Trophoblast cell (in vitro differentiated cells and primary cell): ENCODE results near the gene ACLY.
A peak's percentile ranks its signal among the peaks of the same experiment; 100 is the strongest.
"Not testable (repeated sequence)": the region's sequence is repeated elsewhere in the genome, so short reads cannot be mapped to it uniquely, and the experiment has no call there.

Source experiments
- DNase-seq, 2 donors: peaks; one replicate each; pipeline ENCODE4 v3.0.0-alpha.2; 2016
- H2AFZ ChIP-seq: 2 replicates; pipeline ENCODE4 v1.6.1; 2013; ENCODE audit warnings: low read length, moderate library complexity, mild to moderate bottlenecking; ENCODE audit not compliant: insufficient read depth, poor library complexity
- H2AK5ac ChIP-seq: 2 replicates; pipeline ENCODE4 v1.6.1; 2013; ENCODE audit warnings: mild to moderate bottlenecking, low read length
- H2BK120ac ChIP-seq: 2 replicates; pipeline ENCODE4 v1.6.1; 2013; ENCODE audit warnings: low read length, mild to moderate bottlenecking, moderate library complexity; ENCODE audit not compliant: insufficient read depth, poor library complexity
- H2BK12ac ChIP-seq: 2 replicates; pipeline ENCODE4 v1.6.1; 2013; ENCODE audit warnings: mild to moderate bottlenecking, low read length, moderate library complexity
- H2BK5ac ChIP-seq: 2 replicates; pipeline ENCODE4 v1.6.1; 2013; ENCODE audit warnings: low read length, low read depth, moderate library complexity, mild to moderate bottlenecking; ENCODE audit not compliant: poor library complexity
- H3K14ac ChIP-seq: 2 replicates; pipeline ENCODE4 v1.6.1; 2013; ENCODE audit warnings: mild to moderate bottlenecking, low read length
- H3K18ac ChIP-seq: 2 replicates; pipeline ENCODE4 v1.6.1; 2013; ENCODE audit warnings: mild to moderate bottlenecking, low read length
- H3K23ac ChIP-seq: 2 replicates; pipeline ENCODE4 v1.6.1; 2013; ENCODE audit warnings: low read length
- H3K27ac ChIP-seq: 2 replicates; pipeline ENCODE4 v1.5.1; 2013; ENCODE audit warnings: low read depth, mild to moderate bottlenecking, inconsistent platforms, low read length, moderate library complexity
- H3K27me3 ChIP-seq: 2 replicates; pipeline ENCODE4 v1.6.1; 2013; ENCODE audit warnings: inconsistent platforms, mild to moderate bottlenecking, low read length, moderate library complexity; ENCODE audit not compliant: insufficient read depth
- H3K36me3 ChIP-seq, 2 experiments: 1 replicate in 1 of 2; 2 replicates in 1 of 2; pipeline ENCODE4 v1.6.1; 2013; ENCODE audit warnings: low read length in 2 of 2, mild to moderate bottlenecking in 2 of 2, moderate library complexity in 1 of 2; ENCODE audit not compliant: insufficient read depth in 2 of 2, control insufficient read depth in 1 of 2
- H3K4ac ChIP-seq: 2 replicates; pipeline ENCODE4 v1.6.1; 2013; ENCODE audit warnings: low read depth, mild to moderate bottlenecking, low read length, moderate library complexity
- H3K4me1 ChIP-seq, 2 experiments: 1 replicate in 1 of 2; 2 replicates in 1 of 2; pipeline ENCODE4 v1.6.1; 2013; ENCODE audit warnings: low read length in 2 of 2, mild to moderate bottlenecking in 2 of 2, moderate library complexity in 1 of 2; ENCODE audit not compliant: insufficient read depth in 2 of 2, control insufficient read depth in 1 of 2
- H3K4me2 ChIP-seq: 2 replicates; pipeline ENCODE4 v1.6.1; 2013; ENCODE audit warnings: inconsistent platforms, mild to moderate bottlenecking, low read length, moderate library complexity
- H3K4me3 ChIP-seq: 2 replicates; pipeline ENCODE4 v1.5.1; 2013; ENCODE audit warnings: mild to moderate bottlenecking, low read depth, low read length, inconsistent platforms
- H3K79me1 ChIP-seq: one replicate; pipeline ENCODE4 v1.6.1; 2013; ENCODE audit warnings: low read length
- H3K79me2 ChIP-seq: 2 replicates; pipeline ENCODE4 v1.6.1; 2013; ENCODE audit warnings: low read length, mild to moderate bottlenecking; ENCODE audit not compliant: control insufficient read depth, insufficient read depth, poor library complexity
- H3K9ac ChIP-seq: 2 replicates; pipeline ENCODE4 v1.6.1; 2013; ENCODE audit warnings: mild to moderate bottlenecking, low read length
- H3K9me3 ChIP-seq: 2 replicates; pipeline ENCODE4 v1.6.1; 2013; ENCODE audit warnings: low read depth, mild to moderate bottlenecking, control low read depth, inconsistent platforms, low read length; ENCODE audit not compliant: insufficient read depth
- H4K12ac ChIP-seq: 2 replicates; pipeline ENCODE4 v1.6.1; 2013; ENCODE audit warnings: low read depth, mild to moderate bottlenecking, low read length, moderate library complexity
- H4K8ac ChIP-seq: 2 replicates; pipeline ENCODE4 v1.6.1; 2013; ENCODE audit warnings: low read depth, mild to moderate bottlenecking, low read length, moderate library complexity
- H4K91ac ChIP-seq: one replicate; pipeline ENCODE4 v1.6.1; 2013; ENCODE audit warnings: low read depth, mild to moderate bottlenecking, low read length, moderate library complexity
- WGBS: extraction: QIAGEN DNeasy Blood & Tissue Kit; methylation state at CpG from one replicate; pipeline ENCODE4 v1.1.7; 2013; ENCODE audit warnings: missing lambda C conversion rate; ENCODE audit not compliant: insufficient read length, insufficient coverage; ENCODE audit errors: extremely low coverage; 5-methylcytosine and 5-hydroxymethylcytosine counted together

Gene ACLY

GRCh38 chr17:41874293-41874670 lies 44.5 kb downstream of the ACLY start:
- H3K36me3 ChIP-seq = peaks cover 62 to 72% of the 10 kb centered on the region in 2 experiments

GRCh38 chr17:41873559-41874292 lies 45.0 kb downstream of the ACLY start:
- H3K27me3 ChIP-seq = no peaks in the 10 kb centered on the region
- no peak overlapping the region for H2BK5ac ChIP-seq
- H3K79me1 ChIP-seq = no peaks in the 10 kb centered on the region
- no peak overlapping the region for H2BK120ac ChIP-seq
- no peak overlapping the region for H4K8ac ChIP-seq
- H2AK5ac ChIP-seq = no peak overlapping the region
- no peak overlapping the region for H3K18ac ChIP-seq
- H3K23ac ChIP-seq = no peak overlapping the region
- H3K4ac ChIP-seq = no peak overlapping the region
- H3K9me3 ChIP-seq = peaks cover 2% of the 10 kb centered on the region
- peak overlapping the region; percentile 26 for H3K4me3 ChIP-seq
- no peak overlapping the region for H3K9ac ChIP-seq
- H4K12ac ChIP-seq = no peak overlapping the region
- H3K14ac ChIP-seq = no peak overlapping the region
- H3K36me3 ChIP-seq = peaks cover 58 to 67% of the 10 kb centered on the region in 2 experiments
- no peak overlapping the region for H4K91ac ChIP-seq
- H2BK12ac ChIP-seq = no peak overlapping the region
- DNase-seq = no peak
- no CpG with 5 or more reads among the region's 10 CpGs for WGBS
- no peak overlapping the region for H3K27ac ChIP-seq
- H3K4me1 ChIP-seq = no peaks in the 10 kb centered on the region
- H2AFZ ChIP-seq = no peak overlapping the region
- H3K79me2 ChIP-seq = no peaks in the 10 kb centered on the region
- H3K4me2 ChIP-seq = no peak overlapping the region

More at GRCh38 chr17:41874293-41874670, 44.5 kb downstream of the ACLY start:
- H3K9ac ChIP-seq, H2BK12ac ChIP-seq, H3K23ac ChIP-seq, H2AK5ac ChIP-seq, H3K79me1 ChIP-seq, DNase-seq, H3K14ac ChIP-seq, H3K27ac ChIP-seq, H4K91ac ChIP-seq, H2AFZ ChIP-seq, H3K18ac ChIP-seq, H3K4me2 ChIP-seq, H2BK5ac ChIP-seq, H3K4me3 ChIP-seq, H3K4ac ChIP-seq, H4K12ac ChIP-seq, H3K9me3 ChIP-seq, H3K79me2 ChIP-seq, H3K4me1 ChIP-seq, H3K27me3 ChIP-seq, H2BK120ac ChIP-seq, H4K8ac ChIP-seq: not testable (repeated sequence)
- no CpG with 5 or more reads among the region's 9 CpGs for whole genome bisulfite sequencing

GRCh38 chr17:41871789-41872188 lies 47.0 kb downstream of the ACLY start:
- H3K18ac ChIP-seq = no peak overlapping the region
- H2BK5ac ChIP-seq = no peak overlapping the region
- H3K9me3 ChIP-seq = no peaks in the 10 kb centered on the region
- H4K91ac ChIP-seq = no peak overlapping the region
- H2BK120ac ChIP-seq = no peak overlapping the region
- H3K79me1 ChIP-seq = no peaks in the 10 kb centered on the region
- H3K4me3 ChIP-seq = no peak overlapping the region
- H3K27ac ChIP-seq = no peak overlapping the region
- peak overlapping the region; percentile 28 for H3K9ac ChIP-seq
- no peak for DNase-seq
- H4K8ac ChIP-seq = no peak overlapping the region
- no peaks in the 10 kb centered on the region for H3K27me3 ChIP-seq
- H3K79me2 ChIP-seq = no peaks in the 10 kb centered on the region
- no peaks in the 10 kb centered on the region for H3K4me1 ChIP-seq
- H2AFZ ChIP-seq = no peak overlapping the region
- no peak overlapping the region for H3K14ac ChIP-seq
- H2AK5ac ChIP-seq = no peak overlapping the region
- peaks cover 47 to 62% of the 10 kb centered on the region in 2 experiments for H3K36me3 ChIP-seq
- no peak overlapping the region for H3K23ac ChIP-seq
- no peak overlapping the region for H3K4me2 ChIP-seq
- no peak overlapping the region for H3K4ac ChIP-seq
- WGBS = no CpG with 5 or more reads among the region's 10 CpGs
- H4K12ac ChIP-seq = no peak overlapping the region
- H2BK12ac ChIP-seq = no peak overlapping the region

GRCh38 chr17:41870627-41871026 lies 48.1 kb downstream of the ACLY start:
- no peaks in the 10 kb centered on the region for H3K4me1 ChIP-seq
- no peak overlapping the region for H2BK5ac ChIP-seq
- no peak overlapping the region for H4K12ac ChIP-seq
- no peaks in the 10 kb centered on the region for H3K79me1 ChIP-seq
- peaks cover 51 to 65% of the 10 kb centered on the region in 2 experiments for H3K36me3 ChIP-seq
- H3K4ac ChIP-seq = no peak overlapping the region
- no CpG with 5 or more reads among the region's 7 CpGs for WGBS
- H4K8ac ChIP-seq = no peak overlapping the region
- DNase-seq = no peak
- H2BK12ac ChIP-seq = no peak overlapping the region
- no peak overlapping the region for H3K4me2 ChIP-seq
- no peak overlapping the region for H3K4me3 ChIP-seq
- H3K9ac ChIP-seq = no peak overlapping the region
- no peaks in the 10 kb centered on the region for H3K9me3 ChIP-seq
- H2AFZ ChIP-seq = no peak overlapping the region
- no peak overlapping the region for H3K23ac ChIP-seq
- H4K91ac ChIP-seq = no peak overlapping the region
- no peaks in the 10 kb centered on the region for H3K27me3 ChIP-seq
- no peaks in the 10 kb centered on the region for H3K79me2 ChIP-seq
- H3K27ac ChIP-seq = no peak overlapping the region
- no peak overlapping the region for H3K14ac ChIP-seq
- no peak overlapping the region for H3K18ac ChIP-seq
- H2AK5ac ChIP-seq = no peak overlapping the region
- H2BK120ac ChIP-seq = no peak overlapping the region
